SU-DHL-6 (cell line): ENCODE data around the gene PBX1.

ENCODE experiments used
- H2AFZ ChIP-seq: fragments of 200-600 bp; sonication (generic); 2 replicates; pipeline ENCODE4 v1.6.1; 2014; ENCODE audit warnings: low read depth, mild to moderate bottlenecking, moderate library complexity, mixed read lengths, antibody characterized with exemption, low read length; ENCODE audit not compliant: severe bottlenecking
- H3F3A ChIP-seq: fragments of 200-600 bp; shearing (Covaris generic); 2 replicates; pipeline ENCODE4 v1.6.0; 2016; ENCODE audit warnings: antibody characterized with exemption, mild to moderate bottlenecking; ENCODE audit not compliant: insufficient read depth
- H3K27ac ChIP-seq: fragments of 200-600 bp; sonication (generic); 2 replicates; pipeline ENCODE4 v1.5.1; 2016; ENCODE audit warnings: low read depth, mild to moderate bottlenecking, low read length, moderate library complexity, mixed read lengths
- H3K27me3 ChIP-seq: fragments of 200-600 bp; sonication (generic), shearing (Covaris generic); 2 replicates; pipeline ENCODE4 v1.6.0; 2014; ENCODE audit warnings: mild to moderate bottlenecking, low read length
- H3K36me3 ChIP-seq: fragments of 200-600 bp; sonication (generic); 2 replicates; pipeline ENCODE4 v1.6.1; 2014; ENCODE audit warnings: mild to moderate bottlenecking, low read length, mixed read lengths
- H3K4me2 ChIP-seq: fragments of 300-600, 200-600 bp; shearing (Covaris generic), sonication (generic); 2 replicates; pipeline ENCODE4 v1.6.0; 2014; ENCODE audit warnings: low read length, low read depth, mild to moderate bottlenecking; ENCODE audit not compliant: poor library complexity, severe bottlenecking
- H3K4me3 ChIP-seq: fragments of 200-600 bp; sonication (generic); 2 replicates; pipeline ENCODE4 v1.5.1; 2014; ENCODE audit warnings: antibody characterized with exemption, low read length, mild to moderate bottlenecking, mixed read lengths; ENCODE audit not compliant: insufficient read depth, poor library complexity, severe bottlenecking
- H3K79me2 ChIP-seq: fragments of 200-600 bp; sonication (generic); 2 replicates; pipeline ENCODE4 v1.6.1; 2014; ENCODE audit warnings: mild to moderate bottlenecking, low read length, moderate library complexity; ENCODE audit not compliant: insufficient read depth
- H3K9ac ChIP-seq: fragments of 200-600 bp; sonication (generic); 2 replicates; pipeline ENCODE4 v1.7.0; 2014; ENCODE audit warnings: mild to moderate bottlenecking, low read length
- H3K9me2 ChIP-seq: fragments of 200-600 bp; sonication (generic); replicated peaks from 2 replicates; pipeline ENCODE4 v1.6.1; 2014; ENCODE audit warnings: low read length; ENCODE audit not compliant: insufficient read depth
- H3K9me3 ChIP-seq: fragments of 200-600 bp; sonication (generic); 2 replicates; pipeline ENCODE4 v1.6.1; 2014; ENCODE audit warnings: low read length, mixed read lengths; ENCODE audit not compliant: insufficient read depth
- H4K20me1 ChIP-seq: fragments of 200-600 bp; sonication (generic); 2 replicates; pipeline ENCODE4 v1.6.1; 2014; ENCODE audit warnings: low read depth, mild to moderate bottlenecking, antibody characterized with exemption, low read length, moderate library complexity, mixed read lengths
- CTCF ChIP-seq: fragments of 200-600 bp; sonication (generic); IDR thresholded peaks from one replicate; pipeline ENCODE4 v1.5.1; 2017; ENCODE audit warnings: antibody characterized with exemption, mild to moderate bottlenecking, low read length, moderate library complexity; ENCODE audit not compliant: insufficient read depth, poor library complexity, severe bottlenecking
- EZH2phosphoT487 ChIP-seq: fragments of 200-600 bp; sonication (generic), shearing (Covaris generic); conservative IDR thresholded peaks from 2 replicates; pipeline ENCODE4 v1.6.1; 2018; ENCODE audit warnings: mild to moderate bottlenecking, antibody characterized with exemption, low read length, moderate library complexity, mixed read lengths

The PBX1 gene

GRCh38 chr1:164558461-164559341 is at the start of gene PBX1:
Gene PBX1 (plus strand): TSS chr1:164559184.
- no peaks in the 10 kb centered on the region for H3K79me2 ChIP-seq
- H3K27me3 ChIP-seq = no peaks in the 10 kb centered on the region
- H3K9me2 ChIP-seq = no peaks in the 10 kb centered on the region
- H4K20me1 ChIP-seq = no peaks in the 10 kb centered on the region
- no peaks in the 10 kb centered on the region for H3K36me3 ChIP-seq
- no peak for TF ChIP-seq CTCF
- TF ChIP-seq EZH2phosphoT487 = no peak
- H3K9ac ChIP-seq = peak within 1 kb of the TSS; percentile 38; the same call in 1 of the 2 replicates
- H3F3A ChIP-seq = no peaks in the 10 kb centered on the region
- H3K27ac ChIP-seq = no peak within 1 kb of the TSS
- peak within 1 kb of the TSS; percentile 73 for H3K4me3 ChIP-seq
- H2AFZ ChIP-seq = peak within 1 kb of the TSS; percentile 94
- H3K9me3 ChIP-seq = no peaks in the 10 kb centered on the region
- H3K4me2 ChIP-seq = peak within 1 kb of the TSS; percentile 90

- H3K9me2 ChIP-seq = no peaks in the 10 kb centered on the region
- H3K4me2 ChIP-seq = no peak overlapping the region
- no peak for TF ChIP-seq EZH2phosphoT487
- TF ChIP-seq CTCF = no peak
- no peaks in the 10 kb centered on the region for H3K27me3 ChIP-seq
- H3K9me3 ChIP-seq = no peaks in the 10 kb centered on the region
- H4K20me1 ChIP-seq = no peaks in the 10 kb centered on the region
- H3K79me2 ChIP-seq = no peaks in the 10 kb centered on the region
- no peak overlapping the region for H3K27ac ChIP-seq
- no peaks in the 10 kb centered on the region for H3F3A ChIP-seq
- H2AFZ ChIP-seq = no peak overlapping the region
- no peak overlapping the region for H3K9ac ChIP-seq
- no peaks in the 10 kb centered on the region for H3K36me3 ChIP-seq
- no peak overlapping the region for H3K4me3 ChIP-seq
These were observed 48.5 kb upstream of the PBX1 start for GRCh38 chr1:164510435-164510834.

GRCh38 chr1:164511001-164511705 is 47.8 kb upstream of the PBX1 start:
- H3F3A ChIP-seq = no peaks in the 10 kb centered on the region
- no peak overlapping the region for H3K4me2 ChIP-seq
- H3K36me3 ChIP-seq = no peaks in the 10 kb centered on the region
- H3K9me3 ChIP-seq = no peaks in the 10 kb centered on the region
- H3K79me2 ChIP-seq = no peaks in the 10 kb centered on the region
- no peak overlapping the region for H3K9ac ChIP-seq
- H3K9me2 ChIP-seq = no peaks in the 10 kb centered on the region
- no peaks in the 10 kb centered on the region for H4K20me1 ChIP-seq
- H3K27me3 ChIP-seq = no peaks in the 10 kb centered on the region
- H2AFZ ChIP-seq = no peak overlapping the region
- H3K27ac ChIP-seq = no peak overlapping the region
- no peak for TF ChIP-seq CTCF
- no peak for TF ChIP-seq EZH2phosphoT487
- no peak overlapping the region for H3K4me3 ChIP-seq
